ENCODE measurements around the gene OR52I2.

Gene OR52I2

DNA sequence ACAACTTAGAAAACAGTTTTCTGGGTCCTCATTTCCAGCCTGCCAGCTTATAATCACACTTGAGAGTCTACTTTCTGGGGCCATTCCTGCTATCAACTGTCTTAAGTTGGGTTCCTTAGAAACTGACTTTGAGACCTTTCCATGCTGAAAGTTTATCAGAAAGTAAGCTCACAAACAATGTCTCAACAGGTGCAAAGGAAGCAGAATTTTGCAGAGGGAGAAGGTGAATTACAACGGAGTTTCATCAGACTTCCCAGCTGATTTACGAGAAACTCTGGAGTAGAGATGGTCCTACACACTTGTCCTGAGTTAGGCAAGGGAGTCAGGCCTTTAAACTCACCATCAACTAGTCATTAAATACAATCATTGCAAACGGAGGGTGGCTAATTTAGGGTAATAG is 4.7 kb upstream of the OR52I2 start:
- TF ChIP-seq, protein P1, sequence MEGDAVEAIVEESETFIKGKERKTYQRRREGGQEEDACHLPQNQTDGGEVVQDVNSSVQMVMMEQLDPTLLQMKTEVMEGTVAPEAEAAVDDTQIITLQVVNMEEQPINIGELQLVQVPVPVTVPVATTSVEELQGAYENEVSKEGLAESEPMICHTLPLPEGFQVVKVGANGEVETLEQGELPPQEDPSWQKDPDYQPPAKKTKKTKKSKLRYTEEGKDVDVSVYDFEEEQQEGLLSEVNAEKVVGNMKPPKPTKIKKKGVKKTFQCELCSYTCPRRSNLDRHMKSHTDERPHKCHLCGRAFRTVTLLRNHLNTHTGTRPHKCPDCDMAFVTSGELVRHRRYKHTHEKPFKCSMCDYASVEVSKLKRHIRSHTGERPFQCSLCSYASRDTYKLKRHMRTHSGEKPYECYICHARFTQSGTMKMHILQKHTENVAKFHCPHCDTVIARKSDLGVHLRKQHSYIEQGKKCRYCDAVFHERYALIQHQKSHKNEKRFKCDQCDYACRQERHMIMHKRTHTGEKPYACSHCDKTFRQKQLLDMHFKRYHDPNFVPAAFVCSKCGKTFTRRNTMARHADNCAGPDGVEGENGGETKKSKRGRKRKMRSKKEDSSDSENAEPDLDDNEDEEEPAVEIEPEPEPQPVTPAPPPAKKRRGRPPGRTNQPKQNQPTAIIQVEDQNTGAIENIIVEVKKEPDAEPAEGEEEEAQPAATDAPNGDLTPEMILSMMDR (IDR thresholded peaks at IDR 0.05; ENCODE audit: low read depth, low read length), result no peak
- no peaks in the 10 kb centered on the region for H3K4me1 ChIP-seq
- no peaks in the 10 kb centered on the region for H3K9me3 ChIP-seq
- no peak for DNase-seq
- no peaks in the 10 kb centered on the region for H3K36me3 ChIP-seq
- no peak overlapping the region for H3K4me3 ChIP-seq (ENCODE audit: low read depth, low read length)
- no peaks in the 10 kb centered on the region for H3K27me3 ChIP-seq

GRCh38 chr11:4577761-4578160 is 3.8 kb upstream of the OR52I2 start:
- H3K4me1 ChIP-seq, result no peaks in the 10 kb centered on the region
- no peak overlapping the region for H3K4me3 ChIP-seq (ENCODE audit: low read depth, low read length)
- no peak for DNase-seq
- TF ChIP-seq, protein P1 (IDR thresholded peaks at IDR 0.05; ENCODE audit: low read depth, low read length), result no peak
- no peaks in the 10 kb centered on the region for H3K27me3 ChIP-seq
- no peaks in the 10 kb centered on the region for H3K36me3 ChIP-seq
- no peaks in the 10 kb centered on the region for H3K9me3 ChIP-seq

GRCh38 chr11:4578624-4579023 is 2.9 kb upstream of the OR52I2 start:
- TF ChIP-seq, protein P1 (IDR thresholded peaks at IDR 0.05; ENCODE audit: low read depth, low read length), result no peak
- no peaks in the 10 kb centered on the region for H3K4me1 ChIP-seq
- no peak for DNase-seq
- H3K36me3 ChIP-seq, result no peaks in the 10 kb centered on the region
- H3K4me3 ChIP-seq (ENCODE audit: low read depth, low read length), result no peak overlapping the region
- H3K27me3 ChIP-seq, result no peaks in the 10 kb centered on the region
- no peaks in the 10 kb centered on the region for H3K9me3 ChIP-seq

DNA sequence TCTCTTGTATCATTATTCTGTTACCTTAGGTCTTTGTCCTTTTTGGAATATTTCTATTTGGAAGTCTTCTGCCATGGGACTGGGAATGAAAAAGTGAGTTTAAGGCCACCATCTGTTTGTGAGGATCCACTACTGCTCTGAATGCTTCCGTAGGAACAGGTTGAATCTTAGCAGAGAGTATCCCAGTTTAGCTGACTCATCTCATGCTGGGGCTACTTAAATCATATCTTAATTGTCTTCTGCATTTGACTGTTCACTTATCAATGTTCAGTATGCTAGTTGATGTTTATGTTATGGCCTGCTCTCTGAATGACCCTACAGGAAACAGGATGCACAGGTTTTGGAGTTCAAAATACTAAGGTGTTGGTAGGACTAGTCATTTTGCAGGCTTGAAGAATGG is 1.4 kb upstream of the OR52I2 start:
- TF ChIP-seq, protein P1 (IDR thresholded peaks at IDR 0.05; ENCODE audit: low read depth, low read length), result no peak

GRCh38 chr11:4589017-4589416 is 7.5 kb downstream of the OR52I2 start:
- no peaks in the 10 kb centered on the region for H3K27me3 ChIP-seq
- H3K36me3 ChIP-seq, result no peaks in the 10 kb centered on the region
- DNase-seq, result no peak
- H3K9me3 ChIP-seq, result no peaks in the 10 kb centered on the region
- TF ChIP-seq, protein P1 (IDR thresholded peaks at IDR 0.05; ENCODE audit: low read depth, low read length), result no peak
- no peaks in the 10 kb centered on the region for H3K4me1 ChIP-seq
- H3K4me3 ChIP-seq (ENCODE audit: low read depth, low read length), result no peak overlapping the region

More for the DNA sequence above, 1.4 kb upstream of the OR52I2 start:
- Histone ChIP-seq H3K36me3 (no peaks in the 10 kb centered on the region), H3K4me1 (no peaks in the 10 kb centered on the region), H3K27me3 (no peaks in the 10 kb centered on the region), H3K9me3 (no peaks in the 10 kb centered on the region), H3K4me3 (ENCODE audit: low read depth, low read length) (no peak overlapping the region)
- no peak for DNase-seq

GRCh38 chr11:4593739-4594138 is 12.2 kb downstream of the OR52I2 start, which contains the start of gene OR52I1:
OR52I1 (plus strand) TSS chr11:4594039; CDS start chr11:4594039, 0 bp downstream.
- H3K9me3 ChIP-seq, result no peaks in the 10 kb centered on the region
- no peaks in the 10 kb centered on the region for H3K36me3 ChIP-seq
- H3K4me3 ChIP-seq (ENCODE audit: low read depth, low read length), result no peak within 1 kb of the TSS
- H3K27me3 ChIP-seq, result no peaks in the 10 kb centered on the region
- TF ChIP-seq, protein P1 (IDR thresholded peaks at IDR 0.05; ENCODE audit: low read depth, low read length), result no peak
- no peak for DNase-seq
- H3K4me1 ChIP-seq, result no peaks in the 10 kb centered on the region
